WTC11 (cell line): ENCODE results near the gene C22orf23. TPM values are rescaled to one million over a fixed set of nuclear protein-coding genes. Genes with fewer than 3 reads are reported as not detected.

Source experiments
- ATAC-seq: fragments of 200-7000 bp; cut with Tn5 transposase; 2 replicates; pipeline ENCODE4 v1.10.0; 2021; ENCODE audit warnings: mild to moderate bottlenecking, moderate library complexity
- CTCF ChIA-PET: fragments of 300-600 bp; sonication (Branson Sonifier 250); formaldehyde crosslinking; loops from one replicate; lab custom pipeline; 2021; ENCODE audit warnings: antibody characterized with exemption; lab: Charles Lee
- POLR2A ChIA-PET: fragments of 350-600 bp; sonication (Branson Sonifier 250); formaldehyde crosslinking; loops from one replicate; lab custom pipeline; 2021; ENCODE audit warnings: antibody characterized with exemption; lab: Charles Lee
- DNase-seq: peaks from one replicate; pipeline ENCODE4 v3.0.0; 2021; ENCODE audit warnings: low spot score
- H3K27ac Mint-ChIP-seq: 2 replicates; pipeline ENCODE4 v1.8.0; 2021; ENCODE audit warnings: mixed read lengths
- H3K27me3 Mint-ChIP-seq: 2 replicates; pipeline ENCODE4 v1.8.0; 2021; ENCODE audit warnings: low read depth, mild to moderate bottlenecking, moderate library complexity, mixed read lengths
- H3K36me3 Mint-ChIP-seq: 2 replicates; pipeline ENCODE4 v1.8.0; 2021; ENCODE audit warnings: mixed read lengths
- H3K4me1 Mint-ChIP-seq: 2 replicates; pipeline ENCODE4 v1.8.0; 2022; ENCODE audit warnings: mixed read lengths
- H3K4me3 Mint-ChIP-seq: 2 replicates; pipeline ENCODE4 v1.8.0; 2021; ENCODE audit warnings: mild to moderate bottlenecking, moderate library complexity, mixed read lengths
- H3K9me3 Mint-ChIP-seq: 2 replicates; pipeline ENCODE4 v1.8.0; 2021; ENCODE audit warnings: mixed read lengths
- ATF1 ChIP-seq: sonication (generic); formaldehyde crosslinking; IDR thresholded peaks from 2 replicates; pipeline ENCODE4 v1.8.1; 2023; ENCODE audit warnings: mild to moderate bottlenecking, moderate library complexity, missing genetic modification reagents
- ATF3 ChIP-seq: sonication (generic); formaldehyde crosslinking; conservative IDR thresholded peaks from 2 replicates; pipeline ENCODE4 v1.8.1; 2022; ENCODE audit warnings: mild to moderate bottlenecking, missing genetic modification reagents
- ATF6 ChIP-seq: sonication (generic); formaldehyde crosslinking; IDR thresholded peaks from 2 replicates; pipeline ENCODE4 v1.8.1; 2023; ENCODE audit warnings: mild to moderate bottlenecking, missing genetic modification reagents
- CDX4 ChIP-seq: fragments of 250-450 bp; sonication (Bioruptor Pico); IDR thresholded peaks from 2 replicates; pipeline ENCODE4 v1.9.0; 2021; ENCODE audit warnings: moderate library complexity, mild to moderate bottlenecking, inconsistent platforms, borderline replicate concordance
- E2F4 ChIP-seq: sonication (generic); formaldehyde crosslinking; IDR thresholded peaks from 2 replicates; pipeline ENCODE4 v1.8.1; 2022; ENCODE audit warnings: low read depth, mild to moderate bottlenecking, moderate library complexity, missing genetic modification reagents, borderline replicate concordance
- FOXJ3 ChIP-seq: sonication (generic); formaldehyde crosslinking; IDR thresholded peaks from 2 replicates; pipeline ENCODE4 v1.9.0; 2021; ENCODE audit warnings: missing genetic modification reagents, mild to moderate bottlenecking, borderline replicate concordance
- HMGXB4 ChIP-seq: sonication (generic); formaldehyde crosslinking; IDR thresholded peaks from 2 replicates; pipeline ENCODE4 v1.8.1; 2023; ENCODE audit warnings: mild to moderate bottlenecking, moderate library complexity, missing genetic modification reagents
- IRF1 ChIP-seq: sonication (generic); formaldehyde crosslinking; IDR thresholded peaks from 2 replicates; pipeline ENCODE4 v1.8.0; 2023; ENCODE audit warnings: missing genetic modification reagents
- JUN ChIP-seq: sonication (generic); formaldehyde crosslinking; IDR thresholded peaks from 2 replicates; pipeline ENCODE4 v1.8.0; 2023; ENCODE audit warnings: mild to moderate bottlenecking, missing genetic modification reagents
- KAT7 ChIP-seq: sonication (generic); formaldehyde crosslinking; IDR thresholded peaks from 2 replicates; pipeline ENCODE4 v1.8.1; 2023; ENCODE audit warnings: missing genetic modification reagents, mild to moderate bottlenecking, borderline replicate concordance
- MAX ChIP-seq: sonication (generic); formaldehyde crosslinking; IDR thresholded peaks from 2 replicates; pipeline ENCODE4 v1.8.0; 2022; ENCODE audit warnings: mild to moderate bottlenecking, missing genetic modification reagents
- MXD4 ChIP-seq: fragments of 250-450 bp; sonication (Bioruptor Pico); IDR thresholded peaks from 2 replicates; pipeline ENCODE4 v1.8.0; 2021; ENCODE audit warnings: mild to moderate bottlenecking, moderate library complexity, borderline replicate concordance
- NFYB ChIP-seq: sonication (generic); formaldehyde crosslinking; conservative IDR thresholded peaks from 2 replicates; pipeline ENCODE4 v1.8.0; 2022; ENCODE audit warnings: low read depth, missing genetic modification reagents
- PRRX2 ChIP-seq: fragments of 250-450 bp; sonication (Bioruptor Pico); IDR thresholded peaks from 2 replicates; pipeline ENCODE4 v1.8.0; 2021; ENCODE audit warnings: mild to moderate bottlenecking
- STAT6 ChIP-seq: sonication (generic); formaldehyde crosslinking; conservative IDR thresholded peaks from 2 replicates; pipeline ENCODE4 v1.8.1; 2023; ENCODE audit warnings: mild to moderate bottlenecking, low read depth, missing genetic modification reagents, moderate library complexity
- TCF7 ChIP-seq: sonication (generic); formaldehyde crosslinking; IDR thresholded peaks from 2 replicates; pipeline ENCODE4 v1.8.0; 2022; ENCODE audit warnings: mild to moderate bottlenecking, low read depth, missing genetic modification reagents, moderate library complexity
- ZBTB43 ChIP-seq: sonication (generic); formaldehyde crosslinking; IDR thresholded peaks from 2 replicates; pipeline ENCODE4 v1.8.1; 2023; ENCODE audit warnings: mild to moderate bottlenecking, missing genetic modification reagents
- ZNF416 ChIP-seq: fragments of 250-450 bp; sonication (Bioruptor Pico); IDR thresholded peaks from 2 replicates; pipeline ENCODE4 v1.9.0; 2021; ENCODE audit warnings: mild to moderate bottlenecking, inconsistent platforms
- ZNF671 ChIP-seq: fragments of 250-450 bp; sonication (Bioruptor Pico); IDR thresholded peaks from 2 replicates; pipeline ENCODE4 v1.8.0; 2021; ENCODE audit warnings: mild to moderate bottlenecking
- total RNA-seq: library from RNA; stranded (reverse); gene quantifications from 3 replicates; pipeline ENCODE4 v1.2.3, GENCODE V29; 2021

Gene C22orf23
- total RNA-seq, 1 experiment from 2014 or later, result 0.72 TPM

- no peak for DNase-seq
- no peak overlapping the region for H3K4me3 Mint-ChIP-seq
- no peaks in the 10 kb centered on the region for H3K4me1 Mint-ChIP-seq
- H3K27ac Mint-ChIP-seq, result no peak overlapping the region
- no peaks in the 10 kb centered on the region for H3K27me3 Mint-ChIP-seq
- peaks cover 11% of the 10 kb centered on the region for H3K36me3 Mint-ChIP-seq
- no peak for ATAC-seq
- no peak for TF ChIP-seq ATF3
- no peak for TF ChIP-seq STAT6 (CRISPR knock-in tag)
- no peak for TF ChIP-seq E2F4 (CRISPR knock-in tag)
- TF ChIP-seq, all 79 proteins: peak for 0
- POLR2A ChIA-PET, result no interaction called here
- H3K9me3 Mint-ChIP-seq, result no peaks in the 10 kb centered on the region
- CTCF ChIA-PET, result interaction anchor here (0.7 kb wide), 1 partner anchor 20 kb away, joined by 3 read pairs; no protein-coding TSS in a partner anchor
Measured at GRCh38 chr22:37918580-37919270, 34.7 kb downstream of the C22orf23 start.

- Mint-ChIP-seq H3K9me3 (no peaks in the 10 kb centered on the region), H3K36me3 (peaks cover 15% of the 10 kb centered on the region), H3K4me3 (no peak overlapping the region), H3K27ac (no peak overlapping the region), H3K27me3 (no peaks in the 10 kb centered on the region), H3K4me1 (no peaks in the 10 kb centered on the region)
- DNase-seq (no peak), ATAC-seq (no peak)
- ChIA-PET POLR2A (no interaction called here), CTCF (no interaction called here)
- TF ChIP-seq ATF1 (CRISPR knock-in tag) (no peak), MXD4 (CRISPR knock-in tag) (no peak), JUN (CRISPR knock-in tag) (no peak), MAX (no peak), CDX4 (CRISPR knock-in tag) (no peak), ATF6 (no peak)
Measured at GRCh38 chr22:37917874-37918548, 35.4 kb downstream of the C22orf23 start.

- Mint-ChIP-seq H3K4me1 (peaks cover 10% of the 10 kb centered on the region), H3K27ac (no peak overlapping the region; the same call in 1 of the 2 replicates), H3K9me3 (no peaks in the 10 kb centered on the region), H3K36me3 (peaks cover 18% of the 10 kb centered on the region), H3K4me3 (no peak overlapping the region), H3K27me3 (no peaks in the 10 kb centered on the region)
- ATAC-seq (no peak), DNase-seq (no peak)
- ChIA-PET POLR2A (interaction anchor here (0.6 to 0.9 kb wide), 2 partner anchors 29 to 54 kb away, joined by 3 to 5 read pairs; no protein-coding TSS in a partner anchor), CTCF (interaction anchor here (0.6 to 1.4 kb wide), 4 partner anchors 11 to 120 kb away, joined by 3 to 7 read pairs (median 4); no protein-coding TSS in a partner anchor)
- no peak for TF ChIP-seq FOXJ3 (CRISPR knock-in tag)
- TF ChIP-seq IRF1 (CRISPR knock-in tag), result no peak
- TF ChIP-seq ZNF671 (CRISPR knock-in tag), result no peak
- TF ChIP-seq NFYB (CRISPR knock-in tag), result no peak
- TF ChIP-seq PRRX2, result no peak
- no peak for TF ChIP-seq ZBTB43 (CRISPR knock-in tag)
- no peak for TF ChIP-seq ZNF416 (CRISPR knock-in tag)
- no peak for TF ChIP-seq TCF7 (CRISPR knock-in tag)
- TF ChIP-seq HMGXB4 (CRISPR knock-in tag), result no peak
- TF ChIP-seq KAT7 (CRISPR knock-in tag), result no peak
Measured at GRCh38 chr22:37916311-37916710, 37.1 kb downstream of the C22orf23 start.
